Smooth muscle cell (in vitro differentiated cells): Measurements from ENCODE around the gene PHF20. TPM values are rescaled to one million over a fixed set of nuclear protein-coding genes. Genes with fewer than 3 reads are reported as not detected.
A peak's percentile ranks its signal among the peaks of the same experiment; 100 is the strongest.
"Not testable (repeated sequence)": the region's sequence is repeated elsewhere in the genome, so short reads cannot be mapped to it uniquely, and the experiment has no call there.

ENCODE experiments used
- DNase-seq: peaks from one replicate; lab custom pipeline; 2025; ENCODE audit not compliant: unreplicated experiment; lab: John Stamatoyannopoulos, UW
- H2AFZ ChIP-seq: fragments of 200-600 bp; sonication (generic); 2 replicates; pipeline ENCODE4 v1.6.0; 2016; ENCODE audit warnings: antibody characterized with exemption, low read depth, mild to moderate bottlenecking
- H3F3A ChIP-seq: fragments of 200-600 bp; sonication (generic); 2 replicates; pipeline ENCODE4 v1.6.0; 2017; ENCODE audit warnings: antibody characterized with exemption, low read depth
- H3K27ac ChIP-seq: fragments of 200-600 bp; sonication (generic); 2 replicates; pipeline ENCODE4 v1.5.1; 2016; ENCODE audit warnings: low read depth, mild to moderate bottlenecking
- H3K27me3 ChIP-seq: fragments of 200-600 bp; sonication (generic); 2 replicates; pipeline ENCODE4 v1.6.1; 2016; ENCODE audit warnings: low read depth, mild to moderate bottlenecking
- H3K36me3 ChIP-seq: fragments of 200-600 bp; sonication (generic); 2 replicates; pipeline ENCODE4 v1.5.1; 2016; ENCODE audit warnings: low read depth
- H3K4me1 ChIP-seq: fragments of 200-600 bp; sonication (generic); 2 replicates; pipeline ENCODE4 v1.5.1; 2016; ENCODE audit warnings: low read depth
- H3K4me2 ChIP-seq: fragments of 200-600 bp; sonication (generic); 2 replicates; pipeline ENCODE4 v1.6.0; 2016; ENCODE audit warnings: mild to moderate bottlenecking
- H3K4me3 ChIP-seq: fragments of 200-600 bp; sonication (generic); 2 replicates; pipeline ENCODE4 v1.5.1; 2016; ENCODE audit warnings: mild to moderate bottlenecking
- H3K79me2 ChIP-seq: fragments of 200-600 bp; sonication (generic); 2 replicates; pipeline ENCODE4 v1.6.0; 2016; ENCODE audit warnings: low read depth, mild to moderate bottlenecking
- H3K9ac ChIP-seq: fragments of 200-600 bp; sonication (generic); 2 replicates; pipeline ENCODE4 v1.6.0; 2016; ENCODE audit warnings: low read depth
- H3K9me3 ChIP-seq: fragments of 200-600 bp; sonication (generic); replicated peaks from 2 replicates; pipeline ENCODE4 v1.5.1; 2016; ENCODE audit warnings: low read depth
- H4K20me1 ChIP-seq: fragments of 200-600 bp; sonication (generic); 2 replicates; pipeline ENCODE4 v1.6.0; 2016; ENCODE audit warnings: low read depth
- CTCF ChIP-seq: fragments of 200-600 bp; sonication (generic); IDR thresholded peaks from 2 replicates; pipeline ENCODE4 v1.5.1; 2017; ENCODE audit warnings: borderline replicate concordance, mild to moderate bottlenecking, antibody characterized with exemption; ENCODE audit not compliant: insufficient read depth, poor library complexity, severe bottlenecking
- WGBS: methylation state at CpG from one replicate; pipeline ENCODE4 v1.1.7; 2016; ENCODE audit warnings: low lambda C conversion rate; 5-methylcytosine and 5-hydroxymethylcytosine counted together
- polyA plus RNA-seq: library from polyadenylated mRNA; unstranded; fragments of >200 nt; fragmentation: Nextera tagmentation; extraction: Ambion mirVana; gene quantifications from 2 replicates; pipeline ENCODE4 v1.2.1, GENCODE V29; 2016
- total RNA-seq: library from RNA; depleted of rRNA; stranded (reverse); fragments of >200 nt; gene quantifications from 2 replicates; pipeline ENCODE4 v1.2.3, GENCODE V29; 2014

PHF20 gene
- total and polyA plus RNA-seq, 2 experiments from 2014 or later: 23.3 to 27.4 TPM

- Histone ChIP-seq H3K9ac (no peak overlapping the region), H3K4me1 (no peaks in the 10 kb centered on the region), H3K9me3 (no peaks in the 10 kb centered on the region), H3K4me3 (no peak overlapping the region), H3F3A (no peaks in the 10 kb centered on the region), H3K36me3 (no peaks in the 10 kb centered on the region), H3K4me2 (peak overlapping the region; percentile 24), H3K79me2 (no peaks in the 10 kb centered on the region), H3K27ac (no peak overlapping the region), H2AFZ (no peak overlapping the region), H4K20me1 (peaks cover 8% of the 10 kb centered on the region), H3K27me3 (peaks cover 5% of the 10 kb centered on the region)
- no peak for DNase-seq
- TF ChIP-seq CTCF: no peak
- whole genome bisulfite sequencing: 84% methylated on average over 4 of the region's 4 CpGs
Measured at GRCh38 chr20:35757098-35757705, 14.6 kb upstream of the PHF20 start.

DNA sequence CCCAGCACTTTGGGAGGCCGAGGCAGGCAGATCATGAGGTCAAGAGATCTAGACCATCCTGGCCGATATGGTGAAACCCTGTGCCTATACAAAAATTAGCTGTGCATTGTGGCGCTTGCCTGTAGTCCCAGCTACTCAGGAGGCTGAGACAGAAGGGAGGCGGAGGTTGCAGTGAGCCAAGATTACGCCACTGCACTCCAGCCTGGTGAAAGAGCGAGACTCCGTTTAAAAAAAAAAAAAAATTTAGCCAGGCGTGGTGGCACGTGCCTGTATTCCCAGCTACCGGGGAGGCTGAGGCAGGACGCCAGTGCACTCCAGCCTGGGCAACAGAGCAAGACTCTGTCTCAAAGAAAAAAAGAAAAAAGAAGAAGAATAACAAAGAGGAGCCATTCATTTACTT is 10.3 kb upstream of the PHF20 start:
- H3K27ac ChIP-seq, H4K20me1 ChIP-seq, H3K36me3 ChIP-seq, H2AFZ ChIP-seq, H3K4me3 ChIP-seq, H3K27me3 ChIP-seq, H3K9me3 ChIP-seq, H3F3A ChIP-seq, H3K9ac ChIP-seq, DNase-seq, H3K4me2 ChIP-seq, H3K4me1 ChIP-seq, H3K79me2 ChIP-seq: not testable (repeated sequence)
- WGBS: 98% methylated on average over 11 of the region's 11 CpGs

- no peaks in the 10 kb centered on the region for H3K4me1 ChIP-seq
- H3K4me2 ChIP-seq: no peak overlapping the region
- no peak overlapping the region for H3K27ac ChIP-seq
- H3K9ac ChIP-seq: no peak overlapping the region
- peaks cover 2% of the 10 kb centered on the region for H4K20me1 ChIP-seq
- DNase-seq: no peak
- peaks cover 6% of the 10 kb centered on the region for H3F3A ChIP-seq
- no peaks in the 10 kb centered on the region for H3K36me3 ChIP-seq
- no peaks in the 10 kb centered on the region for H3K79me2 ChIP-seq
- no peaks in the 10 kb centered on the region for H3K27me3 ChIP-seq
- no peak for TF ChIP-seq CTCF
- H3K4me3 ChIP-seq: no peak overlapping the region
- H2AFZ ChIP-seq: no peak overlapping the region
- no peaks in the 10 kb centered on the region for H3K9me3 ChIP-seq
- WGBS: 69% methylated on average over 3 of the region's 3 CpGs
Measured at GRCh38 chr20:35762461-35762860, 9.4 kb upstream of the PHF20 start.

DNA sequence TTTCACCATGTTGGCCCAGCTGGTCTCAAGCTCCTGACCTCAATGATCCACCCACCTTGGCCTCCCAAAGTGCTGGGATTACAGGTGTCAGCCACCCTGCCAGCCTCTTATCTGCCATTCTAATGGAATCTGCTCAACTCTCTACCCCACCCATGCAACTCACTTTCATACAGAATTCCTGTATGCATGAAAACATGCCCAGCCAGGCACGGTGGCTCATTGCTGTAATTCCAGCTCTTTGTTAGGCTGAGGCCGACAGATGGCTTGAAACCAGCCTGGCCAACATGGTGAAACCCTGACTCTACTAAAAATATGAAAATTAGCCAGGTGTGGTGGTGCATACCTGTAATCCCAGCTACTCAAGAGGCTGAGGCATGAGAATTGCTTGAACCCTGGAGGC is 6.9 kb upstream of the PHF20 start:
- DNase-seq, H2AFZ ChIP-seq, H3K4me3 ChIP-seq, H3K27me3 ChIP-seq, H3K27ac ChIP-seq, H3K9ac ChIP-seq, H3K4me1 ChIP-seq, H3K4me2 ChIP-seq, H3K9me3 ChIP-seq, H3K79me2 ChIP-seq, H4K20me1 ChIP-seq, H3K36me3 ChIP-seq: not testable (repeated sequence)
- 78% methylated on average over 2 of the region's 2 CpGs for WGBS
- H3F3A ChIP-seq: peaks cover 20% of the 10 kb centered on the region

GRCh38 chr20:35766843-35767242 is 5.0 kb upstream of the PHF20 start:
- H3K4me2 ChIP-seq: no peak overlapping the region
- no peaks in the 10 kb centered on the region for H4K20me1 ChIP-seq
- peaks cover 4% of the 10 kb centered on the region for H3K4me1 ChIP-seq
- H3K4me3 ChIP-seq: no peak overlapping the region
- DNase-seq: no peak
- H3K79me2 ChIP-seq: no peaks in the 10 kb centered on the region
- no peaks in the 10 kb centered on the region for H3K9me3 ChIP-seq
- TF ChIP-seq CTCF: no peak
- no peaks in the 10 kb centered on the region for H3K36me3 ChIP-seq
- H3K9ac ChIP-seq: no peak overlapping the region
- H3K27ac ChIP-seq: no peak overlapping the region
- H3K27me3 ChIP-seq: no peaks in the 10 kb centered on the region
- peaks cover 20% of the 10 kb centered on the region for H3F3A ChIP-seq
- H2AFZ ChIP-seq: no peak overlapping the region
- 91% methylated on average over 4 of the region's 4 CpGs for WGBS
